Measurements from ENCODE around the gene UCHL5. TPM values are rescaled to one million over a fixed set of nuclear protein-coding genes. Genes with fewer than 3 reads are reported as not detected.
"Not testable (repeated sequence)": the region's sequence is repeated elsewhere in the genome, so short reads cannot be mapped to it uniquely, and the experiment has no call there.

The UCHL5 gene
- total and polyA plus RNA-seq, 2 donors (not counting 3 experiments of a cell fraction or from before 2014, with no cell fraction given): 9.8 to 45.6 TPM

GRCh38 chr1:192994141-192994540, 65.0 kb downstream of the UCHL5 start:
- FAIRE-seq (no peak), DNase-seq (ENCODE audit: low read depth, low spot score) (no peak)
- TF ChIP-seq POLR2A (IDR thresholded peaks at IDR 0.05; ENCODE audit: low read depth, low read length): no peak
- dilution Hi-C loops (cut with MboI; ENCODE audit: extremely low pct_ligation_motif_present, low sequenced_read_pairs): no loop called here
- Histone ChIP-seq H2AFZ (ENCODE audit: low read depth, low read length) (no peak overlapping the region), H3K9ac (replicated peaks; ENCODE audit: extremely low read depth, insufficient read depth, low read length) (no peak overlapping the region), H3K27me3 (ENCODE audit: control insufficient read depth in 2 of 2, insufficient read depth in 2 of 2, low read length in 2 of 2) (no peaks in the 10 kb centered on the region), H3K9me1 (replicated peaks; ENCODE audit: control insufficient read depth, extremely low read depth, insufficient read depth, low read length) (no peaks in the 10 kb centered on the region), H3K27ac (ENCODE audit: insufficient read depth, low read depth, low read length) (no peak overlapping the region), H3K36me3 (ENCODE audit: control insufficient read depth in 2 of 2, extremely low read depth in 1 of 2, insufficient read depth in 2 of 2, low read length in 2 of 2) (peaks cover 0 to 2% of the 10 kb centered on the region in 2 experiments), H3K4me1 (ENCODE audit: control insufficient read depth, extremely low read depth, insufficient read depth, low read length) (no peaks in the 10 kb centered on the region), H3K4me3 (replicated peaks in 1 of 3; ENCODE audit: insufficient read depth in 1 of 3, low read depth in 1 of 3, low read length in 3 of 3) (no peak overlapping the region), H3K79me2 (ENCODE audit: control insufficient read depth, insufficient read depth, low read length) (no peaks in the 10 kb centered on the region), H3K4me2 (ENCODE audit: insufficient read depth, low read length) (no peak overlapping the region), H4K20me1 (replicated peaks; ENCODE audit: control insufficient read depth, extremely low read depth, insufficient read depth, low read length) (no peaks in the 10 kb centered on the region), H3K9me3 (replicated peaks; ENCODE audit: control insufficient read depth, insufficient read depth, low read length) (no peaks in the 10 kb centered on the region)
- intact Hi-C loops (cut with micrococcal nuclease): no loop called here
- POLR2A ChIA-PET: no interaction called here
- no TSS peak for BruUV-seq (replicated peaks)
- CTCF ChIA-PET: no interaction called here

DNA sequence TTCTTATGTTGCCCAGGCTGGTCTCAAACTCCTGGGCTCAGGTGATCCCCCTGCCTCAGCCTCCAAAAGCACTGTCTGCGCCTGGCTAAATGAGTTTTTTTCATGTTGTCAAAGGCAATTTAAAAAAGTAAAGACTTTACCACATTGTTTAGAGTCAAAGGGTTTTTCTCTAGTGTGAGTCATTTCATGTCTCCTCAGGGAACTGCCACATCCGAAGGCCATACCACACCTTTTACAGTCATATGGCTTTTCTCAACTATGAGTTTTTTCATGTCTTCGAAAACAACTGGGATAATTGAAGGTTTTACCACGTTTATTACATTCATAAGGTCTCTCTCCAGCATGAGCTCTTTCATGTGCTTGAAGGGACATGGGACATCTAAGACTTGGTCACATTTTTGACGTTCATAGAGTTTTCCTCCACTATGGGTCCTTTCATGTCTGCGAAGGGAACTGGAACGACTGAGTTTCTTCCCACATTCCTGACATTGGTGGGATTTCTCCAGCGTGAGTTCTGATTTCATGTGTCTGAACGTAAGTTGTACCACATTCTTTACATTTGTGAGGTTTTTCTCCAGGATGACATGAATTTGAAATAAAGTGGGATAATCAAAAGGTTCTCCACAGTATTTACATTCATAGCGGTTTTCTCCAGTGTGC, 65.6 kb downstream of the UCHL5 start:
- Histone ChIP-seq H3K4me2 (ENCODE audit: insufficient read depth, low read length) (no peak overlapping the region), H3K4me3 (replicated peaks in 1 of 3; ENCODE audit: insufficient read depth in 1 of 3, low read depth in 1 of 3, low read length in 3 of 3) (no peak overlapping the region), H3K27me3 (ENCODE audit: control insufficient read depth in 2 of 2, insufficient read depth in 2 of 2, low read length in 2 of 2) (no peaks in the 10 kb centered on the region), H4K20me1 (replicated peaks; ENCODE audit: control insufficient read depth, extremely low read depth, insufficient read depth, low read length) (no peaks in the 10 kb centered on the region), H3K4me1 (ENCODE audit: control insufficient read depth, extremely low read depth, insufficient read depth, low read length) (no peaks in the 10 kb centered on the region), H3K9ac (replicated peaks; ENCODE audit: extremely low read depth, insufficient read depth, low read length) (no peak overlapping the region), H3K9me3 (replicated peaks; ENCODE audit: control insufficient read depth, insufficient read depth, low read length) (no peaks in the 10 kb centered on the region), H3K9me1 (replicated peaks; ENCODE audit: control insufficient read depth, extremely low read depth, insufficient read depth, low read length) (no peaks in the 10 kb centered on the region), H3K79me2 (ENCODE audit: control insufficient read depth, insufficient read depth, low read length) (no peaks in the 10 kb centered on the region), H3K27ac (ENCODE audit: insufficient read depth, low read depth, low read length) (no peak overlapping the region), H3K36me3 (ENCODE audit: control insufficient read depth in 2 of 2, extremely low read depth in 1 of 2, insufficient read depth in 2 of 2, low read length in 2 of 2) (peaks cover 0 to 2% of the 10 kb centered on the region in 2 experiments), H2AFZ (ENCODE audit: low read depth, low read length) (no peak overlapping the region)
- no TSS peak for BruUV-seq (replicated peaks)
- TF ChIP-seq POLR2AphosphoS5 (IDR thresholded peaks at IDR 0.05; ENCODE audit: insufficient read depth, low read depth, low read length) (no peak), POLR2A (IDR thresholded peaks at IDR 0.05; ENCODE audit: low read depth, low read length) (no peak)
- FAIRE-seq: no peak
- ChIA-PET POLR2A (no interaction called here), CTCF (no interaction called here)
- no peak for DNase-seq (ENCODE audit: low read depth, low spot score)
- intact Hi-C loops (cut with micrococcal nuclease) (no loop called here), dilution Hi-C loops (cut with MboI; ENCODE audit: extremely low pct_ligation_motif_present, low sequenced_read_pairs) (no loop called here)

- H3K27me3 ChIP-seq (ENCODE audit: control insufficient read depth in 2 of 2, insufficient read depth in 2 of 2, low read length in 2 of 2); FAIRE-seq; H3K9me1 ChIP-seq (replicated peaks; ENCODE audit: control insufficient read depth, extremely low read depth, insufficient read depth, low read length); dilution Hi-C loops (cut with MboI; ENCODE audit: extremely low pct_ligation_motif_present, low sequenced_read_pairs); H4K20me1 ChIP-seq (replicated peaks; ENCODE audit: control insufficient read depth, extremely low read depth, insufficient read depth, low read length); H3K9ac ChIP-seq (replicated peaks; ENCODE audit: extremely low read depth, insufficient read depth, low read length); H3K27ac ChIP-seq (ENCODE audit: insufficient read depth, low read depth, low read length); POLR2A ChIA-PET; DNase-seq (ENCODE audit: low read depth, low spot score); H3K9me3 ChIP-seq (replicated peaks; ENCODE audit: control insufficient read depth, insufficient read depth, low read length); H2AFZ ChIP-seq (ENCODE audit: low read depth, low read length); H3K79me2 ChIP-seq (ENCODE audit: control insufficient read depth, insufficient read depth, low read length); H3K4me2 ChIP-seq (ENCODE audit: insufficient read depth, low read length); H3K36me3 ChIP-seq (ENCODE audit: control insufficient read depth in 2 of 2, extremely low read depth in 1 of 2, insufficient read depth in 2 of 2, low read length in 2 of 2); BruUV-seq (replicated peaks); intact Hi-C loops (cut with micrococcal nuclease); H3K4me1 ChIP-seq (ENCODE audit: control insufficient read depth, extremely low read depth, insufficient read depth, low read length); H3K4me3 ChIP-seq (replicated peaks in 1 of 3; ENCODE audit: insufficient read depth in 1 of 3, low read depth in 1 of 3, low read length in 3 of 3); CTCF ChIA-PET: not testable (repeated sequence)
Measured at GRCh38 chr1:192986748-192987334, 72.3 kb downstream of the UCHL5 start.

All from endothelial cell of umbilical vein (primary cell).